Tibial nerve (tissue), 4 donors: ENCODE results near the gene GPR162.

Source experiments
- CTCF ChIP-seq, 5 experiments: fragments of 200-600 bp in 3 of 5; fragments of 450-650 bp in 2 of 5; sonication (generic) in 3 of 5; IDR thresholded peaks; one replicate each; pipeline ENCODE4 v1.5.1; 2016 to 2019; ENCODE audit warnings: antibody characterized with exemption in 5 of 5, mild to moderate bottlenecking in 3 of 5, moderate library complexity in 2 of 5
- EP300 ChIP-seq, 2 donors: sonication (generic); formaldehyde crosslinking; IDR thresholded peaks; one replicate each; pipeline ENCODE4 v1.6.1; 2017; ENCODE audit warnings: antibody characterized with exemption in 2 of 2, mild to moderate bottlenecking in 1 of 2
- POLR2A ChIP-seq, 2 donors: fragments of 450-650 bp; IDR thresholded peaks; one replicate each; pipeline ENCODE4 v1.6.1; 2017; ENCODE audit warnings: antibody characterized with exemption in 2 of 2, mild to moderate bottlenecking in 2 of 2, moderate library complexity in 2 of 2

- TF ChIP-seq CTCF (IDR thresholded peaks at IDR 0.05) = no peak
- no peak for TF ChIP-seq EP300 (IDR thresholded peaks at IDR 0.05)
- no peak for TF ChIP-seq POLR2A (IDR thresholded peaks at IDR 0.05)
Measured at GRCh38 chr12:6861391-6861790, 39.8 kb downstream of the GPR162 start.
